Suprapubic skin (tissue), 4 donors: Measurements from ENCODE around the gene SORCS2. TPM values are rescaled to one million over a fixed set of nuclear protein-coding genes. Genes with fewer than 3 reads are reported as not detected.

Experiments used
- DNase-seq, 2 donors: peaks; one replicate each; pipeline ENCODE4 v3.0.0-alpha.2; 2019; ENCODE audit warnings: low spot score in 2 of 2
- H3K27ac ChIP-seq: fragments of 200-600 bp; sonication (generic); one replicate; pipeline ENCODE4 v1.5.1; 2019
- H3K27me3 ChIP-seq: fragments of 200-600 bp; sonication (generic); one replicate; pipeline ENCODE4 v1.5.1; 2019
- H3K36me3 ChIP-seq: fragments of 200-600 bp; sonication (generic); one replicate; pipeline ENCODE4 v1.5.1; 2019
- H3K4me1 ChIP-seq: fragments of 200-600 bp; sonication (generic); one replicate; pipeline ENCODE4 v1.5.1; 2019
- H3K4me3 ChIP-seq: fragments of 200-600 bp; sonication (generic); one replicate; pipeline ENCODE4 v1.5.1; 2019; ENCODE audit warnings: mild to moderate bottlenecking
- H3K9me3 ChIP-seq: fragments of 200-600 bp; sonication (generic); one replicate; pipeline ENCODE4 v1.5.1; 2019
- EP300 ChIP-seq: sonication (generic); formaldehyde crosslinking; IDR thresholded peaks from one replicate; pipeline ENCODE4 v1.6.1; 2017; ENCODE audit warnings: antibody characterized with exemption
- POLR2A ChIP-seq, 2 donors: fragments of 450-650 bp; IDR thresholded peaks; one replicate each; pipeline ENCODE4 v1.6.1; 2017; ENCODE audit warnings: antibody characterized with exemption in 2 of 2, mild to moderate bottlenecking in 2 of 2, moderate library complexity in 2 of 2
- POLR2AphosphoS5 ChIP-seq, 3 donors: sonication (generic); formaldehyde crosslinking; IDR thresholded peaks; one replicate each; pipeline ENCODE4 v1.6.1; 2017; ENCODE audit warnings: antibody characterized with exemption in 3 of 3
- WGBS: methylation state at CpG from one replicate; pipeline ENCODE4 v1.1.5; 2018; 5-methylcytosine and 5-hydroxymethylcytosine counted together
- total RNA-seq, 4 donors: library from RNA; depleted of rRNA; stranded (reverse); fragments of >200 nt; gene quantifications; one replicate each; pipeline ENCODE4 v1.1.0, GENCODE V29; 2016
- TF ChIP-seq, protein P1 (sequence below), 2 donors: fragments of 200-600 bp in 1 of 2; fragments of 450-650 bp in 1 of 2; sonication (generic) in 1 of 2; IDR thresholded peaks; one replicate each; pipeline ENCODE4 v1.5.1; 2016 to 2019; ENCODE audit warnings: antibody characterized with exemption in 2 of 2, mild to moderate bottlenecking in 1 of 2, moderate library complexity in 1 of 2

SORCS2 gene
- total RNA-seq, 4 donors from 2014 or later, result 0.94 to 4.6 (median 1.3) TPM

DNA sequence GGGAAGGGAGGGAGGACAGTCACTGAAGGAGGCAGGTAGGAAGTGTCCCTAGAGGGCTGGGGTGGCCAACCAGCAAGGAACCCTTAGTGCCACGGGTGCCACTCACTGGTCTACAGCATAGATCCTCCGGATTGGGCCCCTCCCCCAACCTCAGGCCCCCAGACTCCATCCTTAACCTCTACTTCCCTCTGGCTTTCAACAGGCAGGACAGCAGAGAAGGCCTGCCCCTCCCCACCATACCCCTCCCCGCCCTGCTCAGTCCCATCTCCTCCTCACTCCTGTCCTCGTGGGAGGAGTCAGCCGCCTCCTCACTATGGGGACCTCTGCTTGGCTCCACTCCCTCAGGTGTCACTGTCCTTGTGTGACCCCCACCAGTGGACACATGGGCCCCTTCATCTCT, 320.1 kb downstream of the SORCS2 start:
- Histone ChIP-seq H3K27ac (no peak overlapping the region), H3K27me3 (peaks cover 15% of the 10 kb centered on the region), H3K4me1 (no peaks in the 10 kb centered on the region), H3K4me3 (no peak overlapping the region), H3K36me3 (no peaks in the 10 kb centered on the region), H3K9me3 (no peaks in the 10 kb centered on the region)
- 72% methylated on average over 5 of the region's 5 CpGs for WGBS
- no peak for TF ChIP-seq POLR2AphosphoS5 (IDR thresholded peaks at IDR 0.05)
- TF ChIP-seq, protein P1, sequence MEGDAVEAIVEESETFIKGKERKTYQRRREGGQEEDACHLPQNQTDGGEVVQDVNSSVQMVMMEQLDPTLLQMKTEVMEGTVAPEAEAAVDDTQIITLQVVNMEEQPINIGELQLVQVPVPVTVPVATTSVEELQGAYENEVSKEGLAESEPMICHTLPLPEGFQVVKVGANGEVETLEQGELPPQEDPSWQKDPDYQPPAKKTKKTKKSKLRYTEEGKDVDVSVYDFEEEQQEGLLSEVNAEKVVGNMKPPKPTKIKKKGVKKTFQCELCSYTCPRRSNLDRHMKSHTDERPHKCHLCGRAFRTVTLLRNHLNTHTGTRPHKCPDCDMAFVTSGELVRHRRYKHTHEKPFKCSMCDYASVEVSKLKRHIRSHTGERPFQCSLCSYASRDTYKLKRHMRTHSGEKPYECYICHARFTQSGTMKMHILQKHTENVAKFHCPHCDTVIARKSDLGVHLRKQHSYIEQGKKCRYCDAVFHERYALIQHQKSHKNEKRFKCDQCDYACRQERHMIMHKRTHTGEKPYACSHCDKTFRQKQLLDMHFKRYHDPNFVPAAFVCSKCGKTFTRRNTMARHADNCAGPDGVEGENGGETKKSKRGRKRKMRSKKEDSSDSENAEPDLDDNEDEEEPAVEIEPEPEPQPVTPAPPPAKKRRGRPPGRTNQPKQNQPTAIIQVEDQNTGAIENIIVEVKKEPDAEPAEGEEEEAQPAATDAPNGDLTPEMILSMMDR (IDR thresholded peaks at IDR 0.05), result no peak
- TF ChIP-seq EP300, result no peak
- TF ChIP-seq POLR2A (IDR thresholded peaks at IDR 0.05), result no peak
- DNase-seq, result no peak

DNA sequence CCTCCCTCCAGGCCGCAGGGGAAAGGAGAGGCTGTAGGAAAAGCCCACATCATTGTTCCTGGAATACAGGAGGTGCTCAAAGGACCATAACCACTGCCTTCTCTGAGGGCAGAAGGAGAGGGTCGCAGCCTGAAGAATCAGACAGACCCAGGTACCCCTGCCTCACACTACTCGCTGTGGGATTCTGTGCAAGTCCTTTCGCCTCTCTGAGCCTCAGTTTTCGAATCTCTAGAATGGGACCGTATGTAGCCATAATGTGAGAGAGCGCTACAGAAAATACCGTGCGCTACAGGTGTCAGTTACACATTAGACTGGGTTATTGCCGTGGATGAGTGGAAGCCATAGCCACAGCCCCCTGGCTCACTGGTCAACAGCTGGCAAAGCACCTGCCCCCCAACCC, 320.6 kb downstream of the SORCS2 start:
- peaks cover 16% of the 10 kb centered on the region for H3K27me3 ChIP-seq
- H3K36me3 ChIP-seq, result no peaks in the 10 kb centered on the region
- no peak overlapping the region for H3K27ac ChIP-seq
- no peak overlapping the region for H3K4me3 ChIP-seq
- no peaks in the 10 kb centered on the region for H3K4me1 ChIP-seq
- TF ChIP-seq POLR2AphosphoS5 (IDR thresholded peaks at IDR 0.05) (no peak), EP300 (no peak), POLR2A (IDR thresholded peaks at IDR 0.05) (no peak)
- TF ChIP-seq, protein P1 (IDR thresholded peaks at IDR 0.05), result no peak
- H3K9me3 ChIP-seq, result no peaks in the 10 kb centered on the region
- DNase-seq, result no peak
- 94% methylated on average over 10 of the region's 10 CpGs for WGBS

DNA sequence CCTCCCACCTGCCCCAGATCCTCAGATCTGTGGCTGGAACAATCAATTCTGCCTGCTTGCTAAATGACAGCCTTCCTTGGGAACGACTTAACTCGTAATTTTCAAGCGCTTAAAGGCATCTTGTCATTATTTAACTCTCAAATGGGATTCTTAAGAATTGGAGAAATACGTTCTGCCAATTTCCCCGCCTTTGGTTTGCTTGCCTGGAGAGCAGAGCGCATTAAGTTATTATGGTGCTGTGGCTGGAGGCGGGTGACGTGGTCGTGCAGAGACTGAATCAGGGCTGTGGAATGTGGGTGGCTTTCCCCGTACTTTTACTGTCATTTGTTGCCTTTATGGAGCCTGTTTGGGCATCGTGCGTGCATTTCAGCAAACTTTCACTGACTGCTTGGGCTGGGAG, 321.3 kb downstream of the SORCS2 start:
- no peak for DNase-seq
- Histone ChIP-seq H3K27me3 (peaks cover 23% of the 10 kb centered on the region), H3K27ac (no peak overlapping the region), H3K4me3 (no peak overlapping the region), H3K4me1 (peaks cover 2% of the 10 kb centered on the region), H3K9me3 (no peaks in the 10 kb centered on the region), H3K36me3 (no peaks in the 10 kb centered on the region)
- TF ChIP-seq, protein P1 (IDR thresholded peaks at IDR 0.05), result no peak
- TF ChIP-seq POLR2A (IDR thresholded peaks at IDR 0.05), result no peak
- no peak for TF ChIP-seq EP300
- TF ChIP-seq POLR2AphosphoS5 (IDR thresholded peaks at IDR 0.05), result no peak
- 61% methylated on average over 12 of the region's 12 CpGs for WGBS

DNA sequence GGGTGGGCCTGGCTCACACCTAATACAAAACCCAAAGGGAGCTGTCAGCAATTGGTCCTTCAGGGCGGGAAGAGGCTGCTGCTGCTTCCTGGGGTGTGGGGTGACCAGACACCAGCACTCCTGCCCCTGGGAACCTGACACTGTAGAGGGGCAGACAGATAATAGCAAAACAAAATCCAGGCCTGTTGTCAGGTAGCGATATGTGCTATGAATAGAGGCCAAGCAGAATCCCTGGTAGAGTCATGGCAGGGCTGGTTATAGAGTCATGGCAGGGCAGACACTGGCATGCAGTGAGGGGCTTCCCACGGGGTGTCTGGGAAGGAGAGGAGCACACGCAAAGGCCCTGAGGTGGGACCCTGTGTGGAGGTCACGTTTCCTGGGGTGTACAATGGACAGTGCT, 321.9 kb downstream of the SORCS2 start:
- Histone ChIP-seq H3K4me3 (no peak overlapping the region), H3K27ac (no peak overlapping the region), H3K27me3 (peaks cover 30% of the 10 kb centered on the region), H3K9me3 (no peaks in the 10 kb centered on the region), H3K4me1 (peaks cover 8% of the 10 kb centered on the region), H3K36me3 (no peaks in the 10 kb centered on the region)
- TF ChIP-seq, protein P1 (IDR thresholded peaks at IDR 0.05), result no peak
- TF ChIP-seq POLR2AphosphoS5 (IDR thresholded peaks at IDR 0.05), result no peak
- TF ChIP-seq EP300, result no peak
- TF ChIP-seq POLR2A (IDR thresholded peaks at IDR 0.05), result no peak
- WGBS, result 89% methylated on average over 5 of the region's 5 CpGs
- DNase-seq, result no peak

DNA sequence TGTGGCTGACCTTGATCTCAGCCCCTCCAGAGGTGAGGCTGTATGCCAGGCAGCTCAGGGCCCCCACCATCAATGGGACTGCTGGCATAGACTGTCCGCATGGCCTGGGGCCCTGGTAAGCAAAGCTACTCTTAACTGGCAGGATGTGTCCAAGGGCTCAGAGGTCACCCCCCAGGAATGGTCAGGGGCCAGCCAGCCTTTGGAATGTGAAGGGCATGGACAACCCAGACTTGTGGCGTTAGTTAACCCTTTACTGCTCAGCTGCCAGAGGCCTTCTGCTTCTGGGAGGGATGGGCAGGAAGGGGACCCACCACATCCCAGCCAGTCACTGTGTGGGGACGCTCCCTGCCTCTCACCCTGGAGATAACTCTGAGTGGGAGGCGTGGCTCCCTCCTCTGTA, 322.5 kb downstream of the SORCS2 start:
- no peaks in the 10 kb centered on the region for H3K9me3 ChIP-seq
- H3K36me3 ChIP-seq, result no peaks in the 10 kb centered on the region
- H3K27me3 ChIP-seq, result peaks cover 30% of the 10 kb centered on the region
- DNase-seq, result no peak
- 80% methylated on average over 2 of the region's 4 CpGs for WGBS
- TF ChIP-seq POLR2AphosphoS5 (IDR thresholded peaks at IDR 0.05) (no peak), POLR2A (IDR thresholded peaks at IDR 0.05) (no peak), EP300 (no peak)
- TF ChIP-seq, protein P1 (IDR thresholded peaks at IDR 0.05), result no peak
- peaks cover 13% of the 10 kb centered on the region for H3K4me1 ChIP-seq
- H3K27ac ChIP-seq, result no peak overlapping the region
- no peak overlapping the region for H3K4me3 ChIP-seq
